Measurements from ENCODE around the gene TBCEL.

- TF ChIP-seq CTCF (IDR thresholded peaks at IDR 0.05): no peak
- no peak for TF ChIP-seq POLR2A (IDR thresholded peaks at IDR 0.05)
Observed at GRCh38 chr11:121055076-121055475, 31.2 kb downstream of the TBCEL start.

Measured in Peyer's patch (tissue), 4 donors.